GM12864 (cell line): Measurements from ENCODE around the gene RILPL1.
"Not testable (repeated sequence)": the region's sequence is repeated elsewhere in the genome, so short reads cannot be mapped to it uniquely, and the experiment has no call there.

Experiments
- DNase-seq: peaks from one replicate; pipeline ENCODE4 v3.0.0-alpha.2; 2011; ENCODE audit warnings: low read depth
- H3K4me3 ChIP-seq: 2 replicates; pipeline ENCODE4 v1.5.1; 2011; ENCODE audit warnings: mild to moderate bottlenecking, low read depth, low read length, control low read depth
- TF ChIP-seq, protein P1 (sequence below): IDR thresholded peaks from 2 replicates; pipeline ENCODE4 v1.5.1; 2011; ENCODE audit warnings: low read depth, mild to moderate bottlenecking, moderate library complexity, low read length, control low read depth, inconsistent platforms; ENCODE audit errors: missing control alignments

RILPL1 gene

GRCh38 chr12:123474485-123475245 is 58.9 kb downstream of the RILPL1 start:
- no peak for DNase-seq
- TF ChIP-seq, protein P1, sequence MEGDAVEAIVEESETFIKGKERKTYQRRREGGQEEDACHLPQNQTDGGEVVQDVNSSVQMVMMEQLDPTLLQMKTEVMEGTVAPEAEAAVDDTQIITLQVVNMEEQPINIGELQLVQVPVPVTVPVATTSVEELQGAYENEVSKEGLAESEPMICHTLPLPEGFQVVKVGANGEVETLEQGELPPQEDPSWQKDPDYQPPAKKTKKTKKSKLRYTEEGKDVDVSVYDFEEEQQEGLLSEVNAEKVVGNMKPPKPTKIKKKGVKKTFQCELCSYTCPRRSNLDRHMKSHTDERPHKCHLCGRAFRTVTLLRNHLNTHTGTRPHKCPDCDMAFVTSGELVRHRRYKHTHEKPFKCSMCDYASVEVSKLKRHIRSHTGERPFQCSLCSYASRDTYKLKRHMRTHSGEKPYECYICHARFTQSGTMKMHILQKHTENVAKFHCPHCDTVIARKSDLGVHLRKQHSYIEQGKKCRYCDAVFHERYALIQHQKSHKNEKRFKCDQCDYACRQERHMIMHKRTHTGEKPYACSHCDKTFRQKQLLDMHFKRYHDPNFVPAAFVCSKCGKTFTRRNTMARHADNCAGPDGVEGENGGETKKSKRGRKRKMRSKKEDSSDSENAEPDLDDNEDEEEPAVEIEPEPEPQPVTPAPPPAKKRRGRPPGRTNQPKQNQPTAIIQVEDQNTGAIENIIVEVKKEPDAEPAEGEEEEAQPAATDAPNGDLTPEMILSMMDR, result no peak
- no peak overlapping the region for H3K4me3 ChIP-seq

DNA sequence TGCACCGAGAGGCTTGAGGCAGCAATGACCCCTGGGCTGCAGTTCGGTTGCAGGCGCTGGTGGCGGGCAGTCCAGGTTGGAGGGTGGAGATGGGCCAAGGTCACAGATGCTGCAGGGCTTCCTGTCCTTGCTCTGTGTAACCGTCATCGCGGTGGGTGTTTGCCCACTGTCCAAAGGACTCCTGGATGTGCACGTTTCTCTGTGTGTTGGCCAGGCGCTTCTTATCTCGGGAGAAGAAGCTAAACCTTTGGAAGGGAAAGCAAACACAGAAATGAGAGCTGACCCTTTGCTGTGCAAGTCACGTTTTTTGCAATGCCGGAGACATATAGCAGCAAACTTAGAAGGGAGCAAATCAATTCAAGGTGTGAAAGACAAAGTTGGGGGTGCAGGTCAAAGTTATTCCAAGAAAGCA is 61.1 kb downstream of the RILPL1 start:
- H3K4me3 ChIP-seq, result no peak overlapping the region
- DNase-seq, result no peak
- TF ChIP-seq, protein P1, result no peak

GRCh38 chr12:123471374-123472068 is 62.0 kb downstream of the RILPL1 start:
- DNase-seq, result no peak
- no peak overlapping the region for H3K4me3 ChIP-seq
- TF ChIP-seq, protein P1, result no peak

DNA sequence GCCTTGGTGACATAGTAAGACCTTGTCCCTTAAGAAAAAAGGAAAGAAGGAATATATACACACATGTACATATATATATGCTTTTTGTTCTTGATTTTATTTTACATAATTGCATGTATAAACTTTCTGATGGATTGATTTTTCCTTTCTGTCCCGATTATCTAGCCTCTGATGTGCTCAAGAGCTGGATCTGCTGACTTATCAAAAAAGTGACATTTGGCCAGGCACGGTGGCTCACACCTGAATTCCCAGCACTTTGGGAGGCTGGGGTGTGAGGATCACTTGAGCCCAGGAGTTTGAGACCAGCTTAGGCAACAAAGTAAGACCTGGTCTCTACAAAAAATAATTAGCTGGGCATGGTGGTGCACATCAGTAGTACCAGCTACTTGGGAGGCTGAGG is 63.5 kb downstream of the RILPL1 start:
- no peak for DNase-seq
- no peak overlapping the region for H3K4me3 ChIP-seq
- TF ChIP-seq, protein P1, result no peak

GRCh38 chr12:123468786-123469185 is 64.7 kb downstream of the RILPL1 start:
- TF ChIP-seq, protein P1, result peak; percentile 51
- no peak overlapping the region for H3K4me3 ChIP-seq
- DNase-seq, result no peak

DNA sequence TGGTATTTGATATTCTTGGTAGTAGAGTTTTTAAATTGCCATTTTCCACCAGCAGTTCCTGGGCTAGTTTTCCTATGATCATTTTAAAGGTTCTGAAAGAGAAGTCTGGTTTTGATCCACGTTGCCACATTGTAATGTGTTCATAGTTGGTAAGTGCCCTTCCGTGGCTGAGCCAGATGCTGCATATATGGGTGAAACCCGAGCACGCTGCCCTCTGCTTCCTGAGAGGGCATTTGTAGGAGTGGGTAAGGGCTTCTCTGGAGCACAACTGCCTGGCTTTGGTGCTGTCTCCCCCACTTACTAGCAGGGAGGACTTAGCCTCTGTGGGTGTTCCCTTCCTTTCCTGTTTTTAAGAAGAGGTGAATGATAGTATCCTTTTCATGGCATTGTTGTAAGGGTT is 68.4 kb downstream of the RILPL1 start:
- TF ChIP-seq, protein P1, result no peak
- no peak overlapping the region for H3K4me3 ChIP-seq
- DNase-seq, result no peak

GRCh38 chr12:123463174-123463573 is 70.3 kb downstream of the RILPL1 start:
- H3K4me3 ChIP-seq, DNase-seq: not testable (repeated sequence)
